HG03139 (cell line): ENCODE data around the gene MESP2.

Experiments
- ATAC-seq: cut with Tn5 transposase; IDR thresholded peaks from one replicate; pipeline ENCODE4 v1.9.1; 2021; ENCODE audit not compliant: unreplicated experiment

Gene MESP2

DNA sequence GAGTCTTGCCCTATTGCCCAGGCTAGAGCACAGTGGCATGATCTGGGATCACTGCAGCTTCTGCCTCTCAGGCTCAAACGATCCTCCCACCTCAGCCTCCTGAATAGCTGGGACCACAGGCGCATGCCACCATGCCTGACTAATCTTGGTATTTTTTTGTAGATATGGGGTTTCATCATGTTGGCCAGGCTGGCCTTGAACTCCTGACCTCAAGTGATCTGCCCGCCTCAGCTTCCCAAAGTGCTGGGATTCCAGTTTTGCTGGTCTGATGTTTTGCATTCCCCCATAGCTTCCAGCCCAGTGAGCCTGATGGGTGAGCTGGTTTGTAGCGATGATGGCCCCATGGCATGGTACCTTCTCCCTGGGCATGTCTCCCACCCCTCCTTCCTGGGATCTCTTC lies 20.4 kb upstream of the MESP2 start:
- ATAC-seq: no peak

DNA sequence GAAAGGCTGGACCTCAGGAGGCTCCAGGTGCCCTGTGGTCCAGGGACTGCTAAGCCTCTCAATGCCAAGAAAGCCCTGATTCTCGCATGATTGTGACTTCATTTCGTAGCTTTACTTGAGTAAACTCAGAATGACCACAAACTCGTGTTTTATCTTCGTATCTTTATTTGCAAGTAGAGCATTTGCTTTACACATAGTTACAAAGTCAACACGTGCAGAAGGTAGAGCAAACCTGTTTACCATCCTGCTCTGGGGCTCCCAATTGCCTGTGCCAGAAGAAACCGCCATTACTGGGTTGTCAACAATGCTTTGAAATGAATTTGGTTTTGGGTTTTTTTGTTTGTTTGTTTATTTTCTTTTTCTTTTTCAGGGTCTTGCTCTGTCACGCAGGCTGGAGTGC lies 19.2 kb upstream of the MESP2 start:
- no peak for ATAC-seq

- ATAC-seq: no peak
These were observed 17.8 kb upstream of the MESP2 start for GRCh38 chr15:89758283-89758682.

- no peak for ATAC-seq
These were observed 17.2 kb upstream of the MESP2 start for GRCh38 chr15:89758981-89759380.

GRCh38 chr15:89759835-89760234 lies 16.3 kb upstream of the MESP2 start:
- no peak for ATAC-seq

GRCh38 chr15:89760303-89761008 lies 15.7 kb upstream of the MESP2 start:
- ATAC-seq: no peak

DNA sequence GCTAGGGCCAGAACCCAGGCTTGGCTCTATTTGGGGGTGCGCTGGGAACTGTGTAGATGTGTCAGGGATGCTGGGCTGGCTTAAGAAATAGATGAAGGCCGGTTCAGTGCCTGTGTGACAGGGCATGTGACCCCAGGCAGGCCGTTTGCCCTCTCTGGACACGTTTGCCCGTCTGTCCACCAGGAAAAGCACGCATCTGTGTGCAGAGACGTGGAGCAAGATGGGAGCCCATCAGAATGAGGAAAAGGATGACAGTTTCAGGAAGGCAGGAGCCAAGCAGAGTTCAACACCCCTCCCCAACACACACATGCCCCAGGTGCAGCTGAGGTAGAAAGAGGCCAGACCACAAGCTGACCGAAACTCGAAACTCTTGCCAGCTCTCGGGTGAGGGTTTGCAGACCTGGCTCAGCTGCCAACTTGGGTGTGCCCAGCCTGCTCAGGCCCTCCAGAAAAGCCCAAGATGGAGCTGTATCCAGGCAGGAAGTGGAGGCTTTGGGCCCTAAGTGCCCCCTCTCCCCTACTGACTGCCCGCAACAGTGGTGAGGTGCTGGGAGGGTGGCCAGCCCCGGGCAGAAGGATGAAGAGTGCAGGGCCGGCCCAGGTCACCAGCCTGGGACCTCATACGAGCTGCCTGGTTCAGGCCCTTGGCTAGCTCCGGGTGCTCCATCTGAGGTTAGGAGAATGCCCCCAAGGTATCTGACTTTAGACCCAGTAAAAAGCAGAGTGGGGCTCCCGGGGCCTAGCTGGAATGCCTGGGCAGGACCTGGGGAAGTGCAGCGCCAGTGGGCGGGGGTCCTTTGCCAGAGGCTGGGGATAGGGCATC lies 14.9 kb upstream of the MESP2 start:
- no peak for ATAC-seq

GRCh38 chr15:89761929-89762328 lies 14.2 kb upstream of the MESP2 start:
- no peak for ATAC-seq

GRCh38 chr15:89765694-89766093 lies 10.4 kb upstream of the MESP2 start:
- ATAC-seq: no peak

GRCh38 chr15:89766357-89767311 lies 9.5 kb upstream of the MESP2 start:
- no peak for ATAC-seq

GRCh38 chr15:89767411-89767915 lies 8.7 kb upstream of the MESP2 start:
- ATAC-seq: no peak

DNA sequence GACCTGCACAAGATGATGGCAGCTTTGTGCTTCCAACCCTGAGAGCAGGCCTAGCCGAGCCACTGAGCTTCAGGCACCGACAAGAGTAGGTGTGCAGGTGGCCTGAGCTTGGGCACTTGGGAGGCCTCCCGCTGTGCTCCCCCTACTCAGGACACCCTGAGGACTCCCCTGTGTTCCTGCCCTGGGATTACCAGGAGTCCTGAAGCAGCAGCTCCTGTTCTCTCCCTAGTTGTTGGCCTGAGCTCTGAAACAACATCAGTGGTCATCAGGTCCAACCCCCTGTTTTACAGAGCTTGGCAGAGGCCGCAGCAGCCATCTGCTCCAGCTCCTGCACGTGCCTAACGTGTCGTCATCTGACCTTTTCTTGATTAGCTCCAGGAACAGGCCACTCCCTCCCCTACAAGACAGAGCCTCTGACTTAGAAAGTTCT lies 8.0 kb upstream of the MESP2 start:
- ATAC-seq: no peak

GRCh38 chr15:89769366-89769765 lies 6.8 kb upstream of the MESP2 start:
- no peak for ATAC-seq

DNA sequence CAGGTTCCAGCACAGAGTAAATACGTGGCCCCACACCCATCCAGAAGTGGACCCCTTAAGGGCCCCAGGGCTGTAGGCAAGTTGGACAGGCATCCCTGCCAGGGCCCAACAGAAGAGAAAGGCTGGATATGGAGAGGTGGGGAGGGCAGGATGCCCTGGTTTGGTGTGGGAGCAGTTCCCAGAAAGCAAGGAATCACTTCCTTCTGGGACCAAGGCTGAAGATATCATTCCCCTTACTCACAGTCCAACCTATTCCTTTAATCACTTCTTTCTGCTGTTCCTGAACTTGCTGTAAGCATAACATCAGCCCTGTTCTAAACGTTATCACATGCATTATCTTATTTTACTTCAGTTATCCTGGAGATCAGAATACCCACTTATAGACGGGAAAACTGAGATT lies 6.1 kb upstream of the MESP2 start:
- no peak for ATAC-seq

GRCh38 chr15:89772932-89773583 lies 3.1 kb upstream of the MESP2 start:
- no peak for ATAC-seq

GRCh38 chr15:89774492-89774891 lies 1.6 kb upstream of the MESP2 start:
- no peak for ATAC-seq

GRCh38 chr15:89775815-89776214 lies 317 bp upstream of the MESP2 start:
- no peak for ATAC-seq

GRCh38 chr15:89777073-89777751 lies 1.1 kb downstream of the MESP2 start:
- no peak for ATAC-seq

DNA sequence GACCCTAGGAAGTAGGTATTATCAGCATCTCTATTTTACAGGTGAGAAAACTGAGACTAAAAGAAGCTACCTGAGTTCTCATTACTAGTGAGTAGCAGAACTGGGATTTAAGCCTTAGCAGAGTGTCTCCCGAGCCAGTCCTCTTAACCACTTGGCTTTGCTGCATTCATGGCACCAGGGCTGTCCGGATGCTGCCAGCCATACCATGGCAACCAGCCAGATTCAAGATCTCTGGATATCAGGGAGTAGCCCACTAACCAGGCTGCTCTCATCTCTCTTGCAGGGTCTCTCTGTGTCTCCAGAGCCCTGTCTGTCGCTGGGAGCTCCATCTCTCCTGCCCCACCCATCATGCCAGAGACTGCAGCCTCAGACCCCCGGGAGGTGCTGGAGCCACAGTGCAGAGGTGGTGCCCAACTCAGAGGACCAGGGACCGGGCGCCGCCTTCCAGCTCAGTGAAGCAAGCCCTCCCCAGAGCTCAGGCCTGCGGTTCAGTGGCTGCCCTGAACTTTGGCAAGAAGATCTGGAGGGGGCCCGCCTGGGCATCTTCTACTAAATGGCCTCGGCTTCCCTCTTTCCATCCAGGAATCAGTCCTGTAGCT lies 1.7 kb downstream of the MESP2 start:
- no peak for ATAC-seq

DNA sequence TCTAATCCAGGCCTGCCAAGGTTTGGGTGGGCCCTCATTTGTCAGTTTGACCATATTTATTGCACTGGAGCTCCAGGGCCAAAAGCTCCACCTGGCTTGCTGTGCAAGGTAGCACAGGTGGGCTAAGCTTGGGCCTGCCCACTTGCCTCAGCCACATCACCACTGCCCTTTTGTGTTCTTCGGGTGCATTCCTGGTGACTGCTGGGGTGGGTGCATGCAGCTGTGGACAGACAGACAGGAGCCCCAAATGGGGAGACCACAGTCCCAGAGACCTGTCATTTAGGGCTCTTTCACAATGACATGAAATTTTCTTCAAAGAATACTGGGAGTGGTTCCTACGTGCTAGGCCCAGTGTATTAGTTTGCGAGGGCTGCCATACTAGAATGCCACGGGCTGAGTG lies 2.7 kb downstream of the MESP2 start:
- ATAC-seq: no peak
